ENCODE measurements around the gene MED9. TPM values are rescaled to one million over a fixed set of nuclear protein-coding genes. Genes with fewer than 3 reads are reported as not detected.

The MED9 gene
- total RNA-seq, 1 experiment from 2014 or later: 28.3 TPM

- Histone ChIP-seq H3K9ac (ENCODE audit: low read length) (no peak overlapping the region), H3K9me2 (replicated peaks; ENCODE audit: low read length) (no peaks in the 10 kb centered on the region), H4K20me1 (ENCODE audit: low read length) (peaks cover 8% of the 10 kb centered on the region; the same call in 1 of the 2 replicates), H3K4me1 (ENCODE audit: insufficient read depth, low read length) (peaks cover 29% of the 10 kb centered on the region), H2AFZ (ENCODE audit: low read length) (no peak overlapping the region), H3K4me3 (ENCODE audit: low read length) (no peak overlapping the region), H3K27ac (ENCODE audit: low read length) (no peak overlapping the region; the same call in 1 of the 2 replicates), H3K4me2 (ENCODE audit: low read length) (no peak overlapping the region), H3K79me2 (ENCODE audit: low read length) (no peaks in the 10 kb centered on the region), H3K9me3 (ENCODE audit: low read length) (no peaks in the 10 kb centered on the region), H3K27me3 (ENCODE audit: low read length) (no peaks in the 10 kb centered on the region), H3K36me3 (ENCODE audit: low read depth, low read length) (no peaks in the 10 kb centered on the region), H3F3A (ENCODE audit: low read length, unreplicated experiment) (no peaks in the 10 kb centered on the region)
- no peak for DNase-seq
- POLR2A ChIA-PET (ENCODE audit: unreplicated experiment): no interaction called here
- no peak for TF ChIP-seq EZH2phosphoT487 (IDR thresholded peaks at IDR 0.05; ENCODE audit: borderline replicate concordance, low read length)
- no TSS peak for BruUV-seq (replicated peaks)
- ATAC-seq: no peak
- intact Hi-C loops (cut with micrococcal nuclease): no loop called here
- CTCF ChIA-PET: no interaction called here
These were observed 33.0 kb downstream of the MED9 start for GRCh38 chr17:17509601-17510425.

GRCh38 chr17:17510456-17511292 lies 33.9 kb downstream of the MED9 start:
- BruUV-seq (replicated peaks): no TSS peak
- intact Hi-C loops (cut with micrococcal nuclease): no loop called here

GRCh38 chr17:17511293-17511741 lies 34.5 kb downstream of the MED9 start:
- POLR2A ChIA-PET (ENCODE audit: unreplicated experiment): interaction anchor here (0.7 kb wide), 1 partner anchor 81 kb away, joined by 5 read pairs; no protein-coding TSS in a partner anchor
- Histone ChIP-seq H3K4me3 (ENCODE audit: low read length) (no peak overlapping the region), H3F3A (ENCODE audit: low read length, unreplicated experiment) (no peaks in the 10 kb centered on the region), H3K9me2 (replicated peaks; ENCODE audit: low read length) (no peaks in the 10 kb centered on the region), H3K79me2 (ENCODE audit: low read length) (no peaks in the 10 kb centered on the region), H3K9ac (ENCODE audit: low read length) (no peak overlapping the region), H3K4me2 (ENCODE audit: low read length) (no peak overlapping the region), H2AFZ (ENCODE audit: low read length) (no peak overlapping the region), H3K9me3 (ENCODE audit: low read length) (no peaks in the 10 kb centered on the region), H3K27me3 (ENCODE audit: low read length) (no peaks in the 10 kb centered on the region), H4K20me1 (ENCODE audit: low read length) (peaks cover 8% of the 10 kb centered on the region; the same call in 1 of the 2 replicates), H3K36me3 (ENCODE audit: low read depth, low read length) (no peaks in the 10 kb centered on the region), H3K4me1 (ENCODE audit: insufficient read depth, low read length) (peaks cover 29% of the 10 kb centered on the region), H3K27ac (ENCODE audit: low read length) (no peak overlapping the region)
- no TSS peak for BruUV-seq (replicated peaks)
- intact Hi-C loops (cut with micrococcal nuclease): no loop called here
- DNase-seq (no peak), ATAC-seq (no peak)
- no peak for TF ChIP-seq EZH2phosphoT487 (IDR thresholded peaks at IDR 0.05; ENCODE audit: borderline replicate concordance, low read length)
- 0 out of 2 replicates have a peak, but pooled peaks have one; percentile 19 for TF ChIP-seq CTCF (conservative IDR thresholded peaks at IDR 0.05; ENCODE audit: low read depth, low read length)
- CTCF ChIA-PET: interaction anchor here (0.5 to 1.4 kb wide), 3 partner anchors 13 to 102 kb away, joined by 4 to 10 read pairs (median 7); no protein-coding TSS in a partner anchor

More at GRCh38 chr17:17510456-17511292, 33.9 kb downstream of the MED9 start:
- ChIA-PET CTCF (no interaction called here), POLR2A (ENCODE audit: unreplicated experiment) (no interaction called here)
- no peaks in the 10 kb centered on the region for H3K9me3 ChIP-seq (ENCODE audit: low read length)
- no peaks in the 10 kb centered on the region for H3K36me3 ChIP-seq (ENCODE audit: low read depth, low read length)
- no peak for TF ChIP-seq EZH2phosphoT487 (IDR thresholded peaks at IDR 0.05; ENCODE audit: borderline replicate concordance, low read length)
- no peaks in the 10 kb centered on the region for H3K9me2 ChIP-seq (replicated peaks; ENCODE audit: low read length)
- no peak overlapping the region for H3K4me2 ChIP-seq (ENCODE audit: low read length)
- peak; percentile 6; the same call in 1 of the 2 replicates for ATAC-seq
- H3K4me3 ChIP-seq (ENCODE audit: low read length): no peak overlapping the region
- no peaks in the 10 kb centered on the region for H3K27me3 ChIP-seq (ENCODE audit: low read length)
- no peaks in the 10 kb centered on the region for H3F3A ChIP-seq (ENCODE audit: low read length, unreplicated experiment)
- H3K79me2 ChIP-seq (ENCODE audit: low read length): no peaks in the 10 kb centered on the region
- H3K9ac ChIP-seq (ENCODE audit: low read length): no peak overlapping the region
- no peak overlapping the region; the same call in 1 of the 2 replicates for H3K27ac ChIP-seq (ENCODE audit: low read length)
- H2AFZ ChIP-seq (ENCODE audit: low read length): no peak overlapping the region
- peaks cover 29% of the 10 kb centered on the region for H3K4me1 ChIP-seq (ENCODE audit: insufficient read depth, low read length)
- H4K20me1 ChIP-seq (ENCODE audit: low read length): peaks cover 8% of the 10 kb centered on the region; the same call in 1 of the 2 replicates
- DNase-seq: peak; percentile 48

Measured in PC-3 (cell line).